Upper lobe of left lung (tissue), 4 donors: ENCODE results near the gene TMEM135.

Experiments
- CTCF ChIP-seq, 6 experiments: fragments of 450-650 bp in 4 of 6; fragments of 200-600 bp in 2 of 6; sonication (generic) in 2 of 6; IDR thresholded peaks; one replicate each; pipeline ENCODE4 v1.5.1; 2016 to 2019; ENCODE audit warnings: antibody characterized with exemption in 6 of 6
- POLR2A ChIP-seq, 4 donors: fragments of 450-650 bp; IDR thresholded peaks; one replicate each; pipeline ENCODE4 v1.5.1; 2016 to 2017; ENCODE audit warnings: antibody characterized with exemption in 4 of 4, mild to moderate bottlenecking in 2 of 4
- POLR2AphosphoS5 ChIP-seq, 2 donors: sonication (generic); formaldehyde crosslinking; IDR thresholded peaks; one replicate each; pipeline ENCODE4 v1.5.1; 2017; ENCODE audit warnings: antibody characterized with exemption in 2 of 2

- no peak for TF ChIP-seq POLR2AphosphoS5 (IDR thresholded peaks at IDR 0.05)
- TF ChIP-seq POLR2A (IDR thresholded peaks at IDR 0.05) = no peak
- peak in 4 of 6 experiments; percentile 27 to 63 (median 58) for TF ChIP-seq CTCF (IDR thresholded peaks at IDR 0.05)
These were observed 252.7 kb downstream of the TMEM135 start for GRCh38 chr11:87290304-87290922.
